GM21528 (cell line): ENCODE measurements around the gene NOBOX.
"Not testable (repeated sequence)": the region's sequence is repeated elsewhere in the genome, so short reads cannot be mapped to it uniquely, and the experiment has no call there.

Experiments used
- ATAC-seq: cut with Tn5 transposase; IDR thresholded peaks from one replicate; pipeline ENCODE4 v1.9.1; 2021; ENCODE audit warnings: mild to moderate bottlenecking, moderate library complexity; ENCODE audit not compliant: unreplicated experiment, low FRiP score

Gene NOBOX

DNA sequence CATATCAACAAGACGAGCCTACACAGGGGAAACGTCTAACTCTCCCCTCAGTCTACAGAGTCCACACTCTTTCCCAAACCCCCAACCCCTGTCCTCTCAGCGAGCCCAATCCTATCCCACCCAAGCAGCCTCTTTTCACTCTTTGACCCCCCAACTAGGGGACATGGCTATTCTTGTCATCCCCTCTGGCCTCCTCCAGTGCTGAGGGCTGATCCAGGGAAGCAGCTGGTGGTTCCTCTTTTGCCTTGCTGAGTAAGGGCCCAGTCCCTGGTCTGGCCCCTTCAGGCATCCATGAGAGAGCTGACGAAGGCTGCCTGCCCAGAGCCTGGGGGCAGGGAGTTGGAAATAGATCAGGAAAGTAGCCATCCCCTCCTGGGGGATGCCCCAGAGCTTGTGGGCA lies 6.4 kb downstream of the NOBOX start:
- ATAC-seq = no peak

DNA sequence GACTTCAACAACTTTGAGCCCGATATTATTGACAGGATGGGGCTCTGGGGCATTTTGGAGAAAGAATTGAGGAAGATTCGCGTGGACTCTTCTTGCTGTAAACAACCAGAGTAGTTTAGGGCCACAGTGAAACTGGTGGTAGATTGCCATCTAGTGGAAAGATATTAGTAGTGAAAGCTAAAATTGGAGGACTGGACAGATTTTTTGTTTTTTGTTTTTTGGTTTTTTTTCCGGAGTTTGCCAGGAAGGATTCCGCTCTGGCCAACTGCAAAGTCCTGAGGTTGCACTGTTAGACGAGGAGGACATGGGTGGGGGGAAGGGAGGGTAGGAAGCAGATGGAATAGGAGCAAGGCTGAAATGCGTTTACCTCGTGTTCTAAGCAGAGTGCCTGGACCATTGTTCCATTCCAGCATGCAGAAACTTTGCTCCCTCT lies 11.7 kb downstream of the NOBOX start:
- peak; percentile 85 for ATAC-seq

DNA sequence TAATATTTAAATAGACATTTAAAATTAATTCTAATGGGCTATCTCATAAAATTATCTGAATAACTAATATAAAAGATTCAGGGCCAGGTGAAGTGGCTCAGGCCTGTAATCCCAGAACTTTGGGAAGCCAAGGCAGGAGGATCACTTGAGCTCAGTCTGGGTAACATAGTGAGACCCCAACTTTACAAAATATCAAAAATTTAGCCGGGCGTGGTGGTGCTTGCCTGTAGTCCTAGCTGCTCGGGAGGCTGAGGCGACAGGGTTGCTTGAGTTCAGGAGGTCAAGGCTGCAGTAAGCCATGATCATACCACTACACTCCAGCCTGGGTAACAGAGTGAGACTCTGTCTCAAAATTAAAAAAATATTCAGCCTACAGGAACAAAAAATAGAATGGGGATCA lies 12.5 kb downstream of the NOBOX start:
- no peak for ATAC-seq

- ATAC-seq = no peak
These were observed 13.0 kb downstream of the NOBOX start for GRCh38 chr7:144390481-144390880.

- ATAC-seq = no peak
These were observed 14.5 kb downstream of the NOBOX start for GRCh38 chr7:144388950-144389349.

DNA sequence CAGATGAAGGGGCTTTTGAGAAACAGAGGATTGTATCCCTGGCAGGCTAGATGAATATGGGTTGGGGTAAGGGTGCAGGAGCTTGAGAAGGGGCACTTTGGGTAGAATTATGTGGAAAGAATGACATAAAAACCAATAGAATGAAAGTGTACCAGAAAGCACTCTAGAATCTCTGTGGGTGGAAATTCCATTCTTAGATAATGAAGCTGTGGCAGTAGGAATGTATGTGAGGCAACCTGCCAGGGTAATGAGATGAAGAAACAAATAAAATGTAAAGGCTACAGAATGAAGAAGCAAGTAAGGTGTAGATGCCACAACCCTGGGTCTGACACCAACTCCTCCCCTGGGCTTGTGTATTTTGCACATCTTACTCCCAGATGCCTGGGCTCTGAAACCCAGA lies 16.8 kb downstream of the NOBOX start:
- ATAC-seq = no peak

DNA sequence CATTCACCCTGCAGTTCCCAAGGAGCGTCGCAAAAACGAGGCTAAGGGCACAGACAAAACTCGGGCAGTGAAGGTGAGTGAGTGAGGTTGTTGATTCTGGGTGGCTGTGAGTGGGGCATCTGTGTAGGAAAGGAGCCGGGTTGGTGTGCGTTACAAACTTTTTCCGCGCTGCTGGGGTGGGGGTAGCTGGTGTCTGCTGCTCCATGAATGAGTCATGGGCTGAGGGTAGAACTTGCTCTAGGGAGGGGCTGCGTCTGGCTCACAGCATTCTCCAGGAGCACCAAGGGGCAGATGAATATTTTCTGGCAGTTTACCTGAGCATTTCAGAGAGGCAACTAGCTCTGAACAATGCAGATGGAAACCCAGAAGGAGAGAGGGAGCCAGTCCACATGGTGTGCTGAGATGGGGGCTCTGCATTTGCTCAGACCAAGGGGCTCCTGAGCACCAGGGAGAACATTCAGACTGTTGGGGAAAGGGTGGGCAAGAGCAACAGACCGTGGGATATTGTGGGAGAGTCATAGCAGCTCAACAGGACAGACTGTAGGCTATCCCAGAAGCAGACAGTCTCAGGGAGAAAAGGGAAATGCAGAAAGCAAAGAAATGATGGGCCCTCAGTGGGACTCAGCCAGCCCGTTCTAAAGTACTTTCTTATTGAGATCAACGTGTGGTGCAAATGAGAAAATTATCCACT lies 18.8 kb downstream of the NOBOX start:
- no peak for ATAC-seq

DNA sequence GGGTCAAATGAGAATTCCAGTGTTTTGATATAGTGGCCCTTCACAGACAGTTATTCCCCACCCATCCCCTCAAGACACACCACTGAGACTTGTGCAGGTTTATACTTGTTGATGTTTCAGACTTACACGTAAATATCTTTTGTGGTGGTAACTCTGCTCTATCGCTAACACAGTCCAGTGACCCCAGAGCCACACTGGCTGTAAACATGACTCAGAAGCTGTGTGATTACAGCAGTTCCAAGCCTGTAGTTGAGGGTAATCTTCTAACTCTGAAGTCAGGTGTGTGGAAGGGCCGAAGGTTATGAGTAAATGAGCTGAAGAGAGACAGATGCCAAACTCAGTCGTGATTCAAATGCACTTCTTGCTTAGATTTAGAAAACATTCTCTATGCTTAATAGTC lies 19.4 kb downstream of the NOBOX start:
- no peak for ATAC-seq

- no peak for ATAC-seq
These were observed 23.6 kb downstream of the NOBOX start for GRCh38 chr7:144379776-144380384.

GRCh38 chr7:144378651-144379050 lies 24.8 kb downstream of the NOBOX start:
- ATAC-seq = no peak

DNA sequence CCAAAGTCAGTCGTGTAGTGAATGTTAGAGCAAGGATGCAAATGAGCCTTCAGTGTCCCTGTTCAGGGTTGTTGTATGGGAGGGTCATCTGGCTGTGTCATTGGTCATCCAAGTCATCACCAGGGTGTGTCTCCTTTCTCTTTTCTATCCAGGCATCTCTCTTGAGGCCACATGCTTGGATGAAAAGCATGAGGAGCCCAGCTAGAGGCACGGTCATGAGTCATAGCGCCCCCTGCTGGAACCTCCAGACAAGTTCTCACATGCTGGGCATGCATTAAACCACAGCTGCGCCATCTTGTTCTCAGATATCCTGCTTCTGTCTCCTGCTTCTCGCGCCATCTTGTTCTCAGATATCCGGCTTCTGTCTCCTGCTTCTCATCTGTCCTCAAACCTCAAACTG lies 34.3 kb downstream of the NOBOX start:
- ATAC-seq = not testable (repeated sequence)

DNA sequence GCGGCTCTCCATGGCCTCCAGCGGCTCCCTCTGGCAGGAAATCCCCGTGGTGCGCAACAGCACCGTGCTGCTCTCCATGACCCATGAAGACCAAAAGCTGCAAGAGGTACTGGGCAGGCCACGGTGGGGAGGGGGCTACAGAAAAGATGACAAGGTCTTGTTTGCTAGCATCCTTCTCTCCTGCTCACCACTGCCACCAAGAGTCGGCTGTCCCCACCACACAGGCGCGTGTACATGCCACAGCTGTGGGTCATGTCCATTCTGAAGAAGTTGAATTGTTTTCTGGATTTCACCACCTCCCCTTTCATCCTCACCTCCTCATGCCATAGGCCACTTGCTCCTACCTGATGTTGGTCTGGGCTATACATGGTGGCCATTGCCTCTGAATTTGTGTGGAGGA lies 36.2 kb downstream of the NOBOX start:
- ATAC-seq = not testable (repeated sequence)

- ATAC-seq = not testable (repeated sequence)
These were observed 38.0 kb downstream of the NOBOX start for GRCh38 chr7:144365523-144365922.

- not testable (repeated sequence) for ATAC-seq
These were observed 41.4 kb downstream of the NOBOX start for GRCh38 chr7:144362061-144362460.

DNA sequence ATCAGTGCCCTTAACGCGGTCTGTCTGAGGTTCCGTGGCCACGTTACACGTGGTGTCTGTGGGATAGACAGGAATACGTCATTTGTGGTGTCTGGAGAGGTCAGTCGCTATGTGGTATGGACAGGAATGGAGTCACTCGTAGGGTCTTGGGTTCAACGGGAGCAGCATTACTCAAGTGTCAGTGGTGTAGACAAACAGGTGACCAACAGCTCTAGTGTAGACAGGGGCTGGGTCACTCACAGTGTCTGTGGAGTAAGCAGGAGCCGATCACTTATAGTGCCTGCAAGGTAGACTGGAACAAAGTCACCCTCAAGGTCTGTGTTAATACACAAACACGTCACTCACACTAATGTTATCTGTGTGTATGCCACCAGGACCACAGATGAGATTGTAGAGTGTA lies 46.6 kb downstream of the NOBOX start:
- ATAC-seq = not testable (repeated sequence)

- not testable (repeated sequence) for ATAC-seq
These were observed 47.3 kb downstream of the NOBOX start for GRCh38 chr7:144356185-144356584.

DNA sequence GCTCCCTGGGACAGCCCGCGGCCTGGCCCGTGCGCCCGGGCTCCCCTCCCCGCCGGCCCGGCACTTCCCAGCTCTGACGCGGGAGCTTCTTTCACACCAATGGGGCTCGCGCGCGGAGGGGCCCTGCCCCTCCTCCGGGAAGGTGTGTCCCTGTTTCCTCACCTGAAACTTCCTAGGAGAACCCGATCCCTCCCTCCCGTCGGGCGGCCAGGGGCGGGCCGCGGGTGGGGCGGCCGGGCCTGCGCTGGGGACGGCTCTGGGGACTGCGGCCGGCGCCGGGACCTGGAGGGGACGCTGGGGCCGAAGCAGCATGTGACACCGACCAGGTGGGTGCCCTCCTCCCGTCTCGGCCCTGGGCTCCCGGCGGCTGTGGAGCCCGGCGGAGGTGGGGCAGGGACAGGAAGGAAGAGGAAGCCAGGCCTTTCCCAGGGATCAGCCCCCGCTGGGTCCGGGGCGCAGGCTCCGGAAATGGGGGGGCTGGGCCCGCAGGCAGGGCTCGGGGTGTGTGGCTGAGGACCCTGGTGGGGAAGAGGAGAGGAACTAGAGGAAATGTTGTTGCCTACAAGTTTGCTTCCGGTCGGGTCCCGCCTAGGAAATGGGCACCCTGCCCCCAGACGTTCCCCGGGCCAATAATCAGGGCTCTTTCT lies 48.2 kb downstream of the NOBOX start, which contains the start of gene ARHGEF5:
Gene ARHGEF5 (plus strand): TSS at position 227 of the 647 bp plus-strand sequence. CDS start 7,268 bp downstream, outside the sequence.
- ATAC-seq = peak; percentile 84

- ATAC-seq = not testable (repeated sequence)
These were observed 51.8 kb downstream of the NOBOX start for GRCh38 chr7:144351667-144352066.

GRCh38 chr7:144348625-144349024 lies 54.9 kb downstream of the NOBOX start:
- ATAC-seq = peak; percentile 40
